ENCODE data around the gene MFSD2A.
"Not testable (repeated sequence)": the region's sequence is repeated elsewhere in the genome, so short reads cannot be mapped to it uniquely, and the experiment has no call there.

MFSD2A gene

DNA sequence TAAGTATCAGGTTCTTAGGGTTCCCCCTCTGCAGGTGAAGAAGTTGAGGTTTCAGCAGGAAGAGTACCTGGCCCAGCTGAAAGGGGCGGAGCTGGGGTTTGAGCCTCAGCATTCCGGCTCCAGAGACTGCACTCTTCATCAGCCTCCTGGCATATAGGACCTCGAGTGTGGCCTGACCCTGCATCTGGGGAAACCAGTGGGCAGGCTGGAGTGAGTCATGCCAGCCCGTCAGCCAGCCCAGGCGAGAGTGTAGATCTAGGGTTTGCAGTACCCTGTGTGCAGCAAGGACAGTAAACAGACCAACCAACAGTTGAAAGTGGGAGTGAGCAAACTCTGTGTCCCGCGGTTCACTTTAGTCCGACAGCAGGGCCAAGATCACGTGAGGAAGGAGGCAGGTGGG, 14.1 kb downstream of the MFSD2A start:
- no peak for DNase-seq (ENCODE audit: low read depth in 2 of 2)

DNA sequence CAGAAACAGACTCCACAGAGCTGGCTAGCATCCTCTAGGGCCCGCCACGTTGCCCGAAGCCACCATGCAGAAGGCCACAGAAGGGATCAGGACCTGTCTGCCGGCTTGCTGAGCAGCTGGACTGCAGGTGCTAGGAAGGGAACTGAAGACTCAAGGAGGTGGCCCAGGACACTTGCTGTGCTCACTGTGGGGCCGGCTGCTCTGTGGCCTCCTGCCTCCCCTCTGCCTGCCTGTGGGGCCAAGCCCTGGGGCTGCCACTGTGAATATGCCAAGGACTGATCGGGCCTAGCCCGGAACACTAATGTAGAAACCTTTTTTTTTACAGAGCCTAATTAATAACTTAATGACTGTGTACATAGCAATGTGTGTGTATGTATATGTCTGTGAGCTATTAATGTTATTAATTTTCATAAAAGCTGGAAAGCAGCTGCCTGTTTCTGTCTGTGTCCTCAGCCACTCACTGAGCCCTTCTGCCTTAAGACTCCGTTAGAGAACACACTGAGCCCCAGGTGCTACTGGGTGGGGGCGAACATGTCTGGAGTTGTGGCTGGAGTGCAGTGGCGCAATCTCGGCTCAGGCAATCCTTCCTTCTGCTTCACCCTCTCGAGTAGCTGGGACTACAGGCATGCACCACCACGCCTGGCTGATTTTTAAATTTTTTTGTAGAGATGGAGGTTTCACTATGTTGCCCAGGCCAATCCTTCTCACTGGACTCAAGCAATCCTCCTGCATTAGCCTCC, 14.8 kb downstream of the MFSD2A start:
- DNase-seq (ENCODE audit: low read depth in 2 of 2): no peak

DNA sequence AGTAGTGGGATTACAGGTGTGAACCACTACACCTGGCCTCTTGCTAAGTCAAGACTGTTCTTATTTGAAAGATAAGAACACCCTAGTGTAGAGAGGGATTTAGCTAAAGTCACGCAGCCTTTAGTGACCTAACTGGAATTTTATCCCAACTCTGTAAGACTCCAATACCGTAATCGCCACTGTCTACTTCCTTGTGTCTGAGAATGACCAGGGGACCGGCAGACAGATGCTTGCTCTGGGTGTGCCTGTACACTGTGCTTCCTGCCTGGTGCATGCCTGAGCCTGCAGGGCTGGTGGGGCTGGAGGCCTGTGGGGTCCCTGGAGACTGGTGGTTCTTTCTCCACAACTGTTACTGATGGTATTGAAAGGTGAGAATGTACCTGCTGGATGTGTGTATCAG, 15.3 kb downstream of the MFSD2A start:
- no peak for DNase-seq (ENCODE audit: low read depth in 2 of 2)

DNA sequence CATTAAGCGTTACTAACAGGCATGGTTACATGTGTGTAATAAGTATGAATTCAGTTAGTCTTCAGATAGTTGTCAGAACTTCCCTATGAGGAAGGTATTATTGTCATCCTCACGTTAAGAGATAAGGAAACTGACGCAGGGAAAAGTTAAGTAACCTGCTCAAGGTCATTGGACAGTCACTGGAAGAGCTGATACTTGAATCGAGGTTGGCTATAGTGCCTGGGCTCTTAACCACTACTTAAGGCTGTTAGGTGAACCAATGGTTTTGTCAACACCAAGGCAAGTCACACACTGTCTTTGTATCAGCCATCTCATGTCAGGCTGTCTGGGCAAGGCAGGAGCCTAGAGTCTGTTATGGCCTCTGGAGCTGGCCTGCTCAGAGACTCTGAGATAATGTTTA, 16.2 kb downstream of the MFSD2A start:
- DNase-seq (ENCODE audit: low read depth in 2 of 2): no peak

DNA sequence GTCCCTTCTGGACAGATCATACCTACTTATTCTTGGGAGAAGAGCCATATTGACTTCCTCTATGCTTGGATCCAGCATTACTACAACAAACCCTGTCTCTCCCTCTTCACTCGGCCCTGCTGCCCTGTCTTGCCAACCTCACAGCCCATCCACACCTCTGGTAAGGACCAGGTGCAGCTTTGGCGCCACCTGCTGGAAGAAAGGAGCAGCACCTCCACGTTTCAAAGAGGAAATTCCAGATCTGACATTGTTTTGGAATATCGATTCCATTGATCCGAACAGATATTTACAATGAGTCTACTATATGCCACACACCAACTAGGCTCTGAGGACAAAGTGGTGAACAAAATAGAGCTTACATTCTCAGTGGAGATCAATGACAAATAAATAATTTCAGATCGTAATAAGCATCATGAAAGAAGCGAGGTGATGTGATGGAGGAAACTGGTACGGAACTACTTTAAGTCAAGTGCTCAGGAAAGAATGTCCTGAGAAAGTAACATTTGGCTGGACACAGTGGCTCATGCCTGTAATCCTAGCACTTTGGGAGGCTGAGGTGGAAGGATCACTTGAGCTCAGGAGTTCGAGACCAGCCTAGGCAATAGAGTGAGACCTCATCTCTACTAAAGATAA, 18.7 kb downstream of the MFSD2A start:
- peak; percentile 45 to 60 for DNase-seq (ENCODE audit: low read depth in 2 of 2)

DNA sequence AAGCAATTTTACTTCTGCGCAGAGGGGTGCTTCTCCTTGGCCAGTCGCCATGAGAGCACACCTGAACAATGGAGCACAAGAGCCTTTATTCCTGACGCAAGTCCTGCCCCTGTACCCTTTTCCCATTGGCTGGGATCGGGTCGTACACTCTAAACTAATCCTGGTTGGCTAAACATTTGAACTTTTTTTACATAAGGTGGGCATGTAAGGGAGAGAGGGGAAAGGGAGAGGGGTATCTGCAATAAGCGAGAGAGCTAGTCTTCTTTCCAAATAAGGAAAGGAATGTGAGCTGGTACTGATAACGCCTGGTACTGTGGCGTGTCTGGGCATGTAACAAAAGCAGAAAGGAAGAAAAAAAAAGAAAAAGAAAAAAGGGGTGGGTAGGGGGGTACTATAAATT, 21.8 kb downstream of the MFSD2A start:
- no peak for DNase-seq (ENCODE audit: low read depth in 2 of 2)

DNA sequence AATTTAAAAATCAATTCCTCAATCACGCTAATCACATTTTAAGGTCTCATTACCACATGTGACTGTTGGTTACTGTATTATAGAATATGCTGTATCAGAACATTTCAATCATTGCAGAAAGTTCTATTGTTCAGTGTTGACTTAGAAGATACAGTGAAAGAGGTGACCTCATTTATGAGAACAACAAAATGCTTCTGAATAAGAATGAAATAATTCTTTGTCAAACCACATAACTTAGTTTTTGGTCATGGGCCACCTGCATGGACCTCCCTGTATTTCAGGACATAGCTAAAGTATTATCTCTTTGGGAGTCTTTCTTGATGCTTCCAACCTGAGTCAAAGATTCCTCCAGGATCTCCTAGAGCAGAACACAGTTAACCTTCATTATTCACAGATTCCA, 22.3 kb downstream of the MFSD2A start:
- no peak for DNase-seq (ENCODE audit: low read depth in 2 of 2)

DNA sequence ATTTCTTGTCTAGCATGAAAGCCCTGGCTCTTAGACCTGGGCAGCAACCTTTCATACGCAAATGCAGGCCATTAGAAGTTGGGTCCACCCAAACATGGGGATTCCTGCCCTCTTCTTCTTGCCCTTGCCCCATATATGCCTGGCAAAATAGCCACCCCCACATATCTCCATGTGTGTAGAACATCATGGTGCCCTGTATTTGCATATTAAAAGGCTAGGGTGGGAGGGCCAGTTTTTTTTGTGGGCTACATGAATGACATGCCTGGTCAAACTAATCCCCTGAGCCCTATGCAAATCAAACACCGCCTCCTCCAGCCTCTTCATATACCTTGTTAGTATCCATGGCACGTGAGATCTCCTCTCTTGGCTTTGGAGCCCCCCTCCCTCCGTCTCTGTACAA, 24.7 kb downstream of the MFSD2A start:
- no peak for DNase-seq (ENCODE audit: low read depth in 2 of 2)

DNA sequence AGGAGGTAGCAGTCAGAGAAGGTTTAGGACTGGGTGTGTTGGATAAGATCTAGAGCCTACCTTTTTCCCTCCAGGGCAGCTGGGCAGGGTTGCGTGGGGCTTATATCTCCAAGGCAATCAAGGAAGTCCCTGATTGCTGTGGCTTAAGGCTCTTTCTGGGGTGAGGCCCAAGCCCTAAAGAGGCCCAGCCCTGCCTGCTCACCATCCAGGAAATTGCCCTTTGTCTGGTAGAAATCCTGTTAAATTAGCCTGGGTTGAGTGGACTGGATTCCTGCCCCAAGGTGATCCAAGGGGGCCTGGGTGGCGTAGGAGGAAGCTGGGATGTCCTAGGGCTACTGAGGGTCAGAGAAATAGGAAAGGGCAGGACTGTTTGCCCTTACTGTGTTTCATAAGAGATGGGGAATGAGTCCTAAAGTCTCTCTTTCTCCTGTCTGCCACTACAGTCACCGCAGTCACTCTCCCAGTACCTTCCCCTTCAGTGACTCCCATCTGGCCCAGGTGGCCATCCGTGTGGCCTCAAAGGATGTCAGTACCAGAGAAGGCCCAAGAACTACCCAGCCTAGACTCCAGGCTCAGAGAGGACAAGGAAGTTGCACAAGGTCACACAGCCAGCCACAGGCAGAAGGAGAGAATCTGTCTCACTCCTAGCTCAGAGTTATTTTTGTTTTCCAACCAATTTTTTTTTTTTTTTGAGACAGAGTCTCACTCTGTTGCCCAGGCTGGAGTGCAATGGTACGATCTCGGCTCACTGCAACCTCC, 25.8 kb downstream of the MFSD2A start:
- no peak for DNase-seq (ENCODE audit: low read depth in 2 of 2)

DNA sequence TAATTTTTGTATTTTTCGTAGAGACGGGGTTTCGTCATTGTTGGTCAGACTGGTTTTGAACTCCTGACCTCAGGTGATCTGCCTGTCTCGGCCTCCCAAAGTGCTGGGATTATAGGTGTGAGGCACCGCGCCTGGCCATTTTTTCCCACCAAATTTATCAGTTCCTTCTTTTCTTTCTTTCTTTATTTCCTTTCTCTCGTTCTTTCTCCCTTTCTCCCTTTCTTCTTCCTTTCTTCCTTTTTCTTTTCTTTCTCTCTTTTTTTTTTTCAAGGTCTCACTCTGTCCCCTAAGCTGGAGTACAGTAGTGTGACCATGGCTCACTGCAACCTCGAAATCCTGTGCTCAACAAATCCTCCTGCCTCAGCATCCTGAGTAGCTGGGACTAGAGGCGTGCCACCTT, 26.4 kb downstream of the MFSD2A start:
- DNase-seq (ENCODE audit: low read depth in 2 of 2): no peak

DNA sequence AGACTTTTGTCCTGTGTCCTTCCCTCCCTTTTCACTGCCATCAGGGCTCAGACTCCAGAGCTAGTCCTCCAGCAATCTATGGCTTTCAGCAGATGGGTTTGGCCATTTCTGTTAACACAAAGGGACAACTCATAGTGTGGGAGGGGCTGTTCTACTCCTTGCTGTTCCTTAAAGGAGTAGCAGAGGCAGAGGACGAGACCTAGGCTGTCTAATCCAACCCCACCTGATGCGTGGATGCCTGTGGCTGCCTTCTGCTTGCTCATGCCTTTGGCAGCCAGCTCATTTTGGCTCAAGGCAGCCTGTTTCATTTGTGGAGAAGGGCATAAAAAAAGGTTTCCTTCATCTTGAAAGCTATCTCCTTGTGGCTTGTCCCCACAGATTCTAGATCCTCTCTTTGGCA, 27.0 kb downstream of the MFSD2A start:
- no peak for DNase-seq (ENCODE audit: low read depth in 2 of 2)

DNA sequence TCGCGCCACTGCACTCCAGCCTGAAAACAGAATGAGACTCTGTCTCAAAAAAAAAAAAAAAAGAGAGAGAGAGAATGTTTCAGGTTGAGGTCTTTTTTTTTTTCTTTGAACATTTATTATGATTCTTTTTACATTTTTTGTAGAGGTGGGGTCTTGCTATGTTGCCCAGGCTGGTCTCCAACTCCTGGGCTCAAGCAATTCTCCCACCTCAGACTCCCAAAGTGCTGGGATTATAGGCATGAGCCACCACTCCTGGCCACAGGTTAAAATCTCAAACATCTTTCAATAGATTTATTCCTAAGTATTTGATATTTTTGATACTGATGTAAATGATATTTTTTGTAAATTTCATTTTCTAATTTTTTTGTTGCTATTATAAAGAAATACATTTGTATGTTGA, 29.5 kb downstream of the MFSD2A start:
- not testable (repeated sequence) for DNase-seq (ENCODE audit: low read depth in 2 of 2)

DNA sequence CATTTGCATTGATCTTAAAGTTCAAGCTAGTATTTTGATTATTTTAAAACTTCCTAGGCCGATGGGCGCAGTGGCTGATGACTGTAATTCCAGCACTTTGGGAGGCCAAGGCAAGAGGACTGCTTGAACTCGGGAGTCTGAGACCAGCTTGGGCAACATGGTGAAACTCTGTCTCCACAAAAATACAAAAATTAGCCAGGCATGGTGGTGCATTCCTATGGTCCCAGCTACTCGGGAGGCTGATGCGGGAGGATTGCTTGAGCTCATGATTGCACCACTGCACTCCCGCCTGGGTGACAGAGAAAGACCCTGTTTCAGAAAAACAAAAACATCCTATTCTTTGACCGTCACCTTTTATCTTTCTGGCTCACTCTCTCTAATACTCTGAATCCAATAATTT, 30.0 kb downstream of the MFSD2A start:
- no peak for DNase-seq (ENCODE audit: low read depth in 2 of 2)

DNA sequence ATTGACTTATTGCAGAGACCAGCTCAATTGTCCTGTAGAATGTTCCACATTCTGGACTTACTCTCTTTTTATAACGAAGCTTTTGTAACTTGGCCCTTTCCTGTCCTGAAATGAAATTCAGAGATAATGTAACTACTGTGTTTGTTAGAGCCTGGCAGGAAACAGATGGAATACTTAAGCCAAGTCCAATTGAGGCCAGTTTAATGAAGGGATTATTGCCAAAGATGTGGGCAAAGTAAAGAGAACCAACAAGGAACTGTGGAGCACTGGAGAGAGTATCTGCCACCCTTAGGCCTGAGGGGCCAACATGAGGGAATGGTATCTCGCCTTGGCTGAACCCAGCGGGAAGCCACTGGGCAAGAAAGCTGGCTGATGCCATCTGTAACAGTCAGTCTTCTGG, 32.9 kb downstream of the MFSD2A start:
- no peak for DNase-seq (ENCODE audit: low read depth in 2 of 2)

DNA sequence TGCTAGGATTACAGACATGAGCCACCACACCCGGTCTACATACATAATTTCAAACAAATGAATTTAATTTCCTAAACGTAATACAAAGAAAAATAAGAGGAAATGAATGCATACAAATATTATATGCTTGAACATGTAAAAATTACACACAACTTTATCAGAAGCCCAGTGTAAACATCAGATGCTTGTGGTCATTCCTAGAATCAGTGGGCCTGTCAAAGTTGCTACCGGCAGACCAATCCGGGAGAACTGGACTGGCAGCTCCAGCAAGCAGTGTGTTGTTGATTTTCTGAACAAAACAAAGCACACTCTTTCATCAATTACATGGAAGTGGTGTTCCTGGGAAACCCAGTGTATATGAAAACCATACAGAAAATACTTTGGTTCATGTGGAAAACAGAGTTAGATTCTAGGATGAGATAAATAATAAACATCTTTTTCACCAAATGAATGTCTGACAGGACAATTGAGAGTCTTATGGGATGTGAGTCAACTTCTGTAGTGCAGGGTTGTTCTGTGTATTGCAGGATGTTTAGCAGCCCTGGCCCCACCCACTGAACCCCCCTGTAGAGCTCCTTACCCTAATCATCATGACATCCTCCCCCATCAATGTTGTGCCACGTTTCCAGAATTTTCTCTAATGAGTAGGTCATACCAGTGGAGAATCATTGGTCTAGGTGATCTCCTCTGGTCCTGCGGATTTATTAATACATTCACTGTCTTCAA, 33.8 kb downstream of the MFSD2A start:
- DNase-seq (ENCODE audit: low read depth in 2 of 2): no peak

DNA sequence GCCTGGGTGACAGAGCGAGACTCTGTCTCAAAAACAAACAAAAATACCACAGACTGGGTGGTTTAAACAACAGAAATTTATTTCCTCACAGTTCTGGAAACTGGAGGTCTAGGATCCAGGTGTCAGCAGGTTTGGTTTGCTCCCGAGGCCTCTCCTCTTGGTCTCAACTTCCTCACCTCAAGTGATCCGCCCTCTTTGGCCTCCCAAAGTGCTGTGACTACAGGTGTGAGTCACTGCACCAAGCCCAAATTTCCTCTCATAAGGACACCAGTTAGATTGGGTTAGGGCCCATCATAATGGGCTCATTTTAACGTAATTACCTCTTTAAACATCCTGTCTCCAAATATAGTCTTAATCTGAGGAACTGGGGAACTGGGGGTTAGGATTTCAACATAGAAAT, 35.5 kb downstream of the MFSD2A start:
- DNase-seq (ENCODE audit: low read depth in 2 of 2): no peak

DNA sequence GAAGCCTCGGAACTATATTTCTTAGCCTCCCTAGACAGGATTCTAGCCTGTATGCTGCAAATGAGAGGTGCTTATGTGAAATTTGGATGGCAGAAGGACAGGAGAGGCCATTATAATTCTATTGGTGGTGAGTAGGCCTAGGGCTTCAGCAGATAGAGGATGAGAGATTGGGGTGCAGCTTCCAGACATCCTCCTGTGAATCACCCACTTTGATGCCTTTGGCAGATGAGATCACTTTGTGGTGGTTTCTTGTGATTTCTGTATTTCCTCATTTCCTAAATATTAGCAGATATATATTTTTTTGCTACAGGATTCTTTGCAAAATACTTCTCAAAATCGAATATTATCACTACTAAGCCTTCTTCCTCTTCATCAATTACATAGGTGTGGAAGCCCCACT, 37.3 kb downstream of the MFSD2A start:
- no peak for DNase-seq (ENCODE audit: low read depth in 2 of 2)

DNA sequence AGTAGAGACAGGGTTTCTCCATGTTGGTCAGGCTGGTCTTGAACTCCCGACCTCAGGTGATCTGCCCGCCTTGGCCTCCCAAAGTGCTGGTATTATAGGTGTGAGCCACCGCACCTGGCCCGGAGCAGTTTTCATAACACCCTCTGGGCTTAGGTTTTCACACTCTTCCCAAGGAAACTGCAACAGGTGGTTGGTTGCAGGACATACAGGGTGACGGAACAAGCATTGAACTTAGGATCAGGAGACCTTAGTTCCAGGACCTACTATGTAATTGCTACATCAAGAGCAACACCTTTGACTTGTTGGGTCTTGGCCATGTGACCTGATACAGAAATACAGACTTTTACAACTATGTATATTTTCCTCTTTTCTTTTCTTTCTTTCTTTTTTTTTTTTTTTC, 37.9 kb downstream of the MFSD2A start:
- no peak for DNase-seq (ENCODE audit: low read depth in 2 of 2)

DNA sequence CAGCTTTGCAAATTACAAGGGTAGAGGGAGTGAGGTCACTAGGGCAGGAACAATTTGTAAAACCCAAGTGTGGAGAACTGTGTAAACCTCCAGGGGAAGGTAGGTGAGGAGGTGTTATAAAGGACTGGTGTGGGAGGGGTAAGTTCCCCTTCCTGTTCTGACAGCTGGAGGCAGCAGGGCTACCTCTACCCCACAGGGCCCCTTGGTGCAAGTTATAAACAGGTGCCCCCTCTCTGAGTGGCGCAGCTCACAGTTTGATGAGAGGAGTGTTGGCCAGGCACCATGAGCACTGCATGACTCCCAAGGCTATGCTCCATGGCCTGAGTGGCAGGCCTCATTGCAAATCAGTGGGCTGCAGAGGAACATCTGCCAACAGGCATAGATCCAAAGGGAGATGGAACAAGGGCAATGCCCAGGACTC, 41.0 kb downstream of the MFSD2A start:
- DNase-seq (ENCODE audit: low read depth in 2 of 2): no peak

DNA sequence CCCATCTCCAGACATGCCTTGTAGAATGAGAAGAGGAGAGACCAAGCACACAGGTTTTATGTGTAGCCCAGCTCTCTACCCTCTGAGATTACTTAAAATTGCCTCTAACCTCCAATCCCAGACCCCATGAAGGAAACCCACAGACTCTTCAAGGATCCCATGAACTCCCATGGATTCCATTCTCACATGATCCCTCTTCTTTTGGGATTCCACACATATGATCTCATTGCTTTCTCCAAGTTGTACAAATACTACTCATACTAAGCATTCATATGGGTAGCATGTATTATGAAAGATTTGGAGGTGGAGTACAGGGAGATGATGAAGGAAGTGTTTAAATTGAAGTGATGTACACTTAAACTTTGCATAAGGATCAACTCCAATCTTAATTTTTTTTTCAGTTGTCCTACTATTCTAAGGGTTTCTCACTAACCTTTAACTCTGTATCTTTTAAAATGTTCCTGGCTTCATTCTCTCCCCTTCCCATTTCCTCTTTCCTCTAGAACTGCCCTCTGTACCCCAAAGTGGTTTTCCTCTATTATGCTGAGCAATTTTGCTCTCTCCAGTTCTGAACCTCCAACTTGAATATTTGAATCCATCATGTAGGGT, 41.6 kb downstream of the MFSD2A start:
- no peak for DNase-seq (ENCODE audit: low read depth in 2 of 2)

DNA sequence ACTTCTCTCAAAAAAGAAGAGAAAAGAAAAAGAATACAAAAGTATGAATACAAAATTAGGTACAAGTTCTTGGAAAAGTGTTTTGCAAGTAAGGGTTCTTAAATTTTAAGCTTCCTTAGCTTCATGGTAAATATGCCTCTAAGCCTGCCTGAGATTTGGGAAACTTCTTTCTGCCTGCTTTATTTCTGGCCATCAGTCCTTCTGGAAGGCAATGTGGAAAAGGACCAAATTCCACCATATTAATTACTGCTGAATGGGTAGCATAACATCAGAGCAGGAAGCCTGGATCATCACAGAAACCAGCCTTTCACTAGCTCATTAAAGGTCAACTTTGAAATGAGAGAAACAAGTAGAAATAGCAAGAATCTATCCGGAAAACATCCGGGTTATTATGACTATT, 46.5 kb downstream of the MFSD2A start:
- DNase-seq (ENCODE audit: low read depth in 2 of 2): no peak

Data from stimulated activated CD4-positive, alpha-beta T cell treated with anti-CD3 and anti-CD28 coated beads, Interleukin-1b, Interleukin-23, amount 100 ng/mL, for 1 hour (primary cell).